HepG2 (cell line): ENCODE results near the gene TRIM59. TPM values are rescaled to one million over a fixed set of nuclear protein-coding genes. Genes with fewer than 3 reads are reported as not detected.

Experiments used
- ATAC-seq: fragments of 200-7000 bp; cut with Tn5 transposase; 3 replicates; pipeline ENCODE4 v1.9.1; 2020; ENCODE audit warnings: mild to moderate bottlenecking, moderate library complexity
- BruUV-seq: library from RNA; stranded (reverse); fragments of 400-500 nt; replicated peaks from 2 replicates; lab custom pipeline; 2021; lab: Mats Ljungman, UMichigan
- CTCF ChIA-PET: fragments of 300-600 bp; formaldehyde crosslinking; extraction: SDS; loops from one replicate; lab custom pipeline; 2021; ENCODE audit warnings: low total read pairs, inconsistent platforms, low intra/inter-chr PET ratio; lab: Yijun Ruan, JAX
- POLR2A ChIA-PET: fragments of 350-600 bp; sonication (Branson Sonifier 250); formaldehyde crosslinking; loops from one replicate; lab custom pipeline; 2020; ENCODE audit warnings: antibody characterized with exemption, inconsistent platforms; lab: Yijun Ruan, JAX
- DNase-seq: peaks from one replicate; pipeline ENCODE4 v3.0.0-alpha.2; 2015; ENCODE audit warnings: low spot score
- FAIRE-seq: peaks from 3 replicates; lab custom pipeline; 2011; peaks lifted over from hg19 to GRCh38; lab: Jason Lieb, UNC
- H2AFZ ChIP-seq: one replicate; pipeline ENCODE4 v1.6.1; 2011; ENCODE audit warnings: low read length, inconsistent platforms
- H3K27ac ChIP-seq: fragments of 300-600 bp; 3 replicates; pipeline ENCODE4 v1.8.0; 2011; ENCODE audit warnings: mixed run types, mild to moderate bottlenecking, mixed read lengths, low read length, inconsistent platforms; ENCODE audit not compliant: insufficient read depth; ENCODE audit errors: extremely low read length
- H3K27me3 ChIP-seq, 2 experiments: fragments of 200-600 bp in 1 of 2; 2 replicates in 1 of 2; 3 replicates in 1 of 2; pipeline versions ENCODE4 v1.6.0 to v1.8.0; 2011; ENCODE audit warnings: low read length in 2 of 2, mild to moderate bottlenecking in 2 of 2, moderate library complexity in 2 of 2, inconsistent platforms in 1 of 2; ENCODE audit not compliant: insufficient read depth in 2 of 2, control insufficient read depth in 1 of 2
- H3K36me3 ChIP-seq, 2 experiments: fragments of 200-600 bp in 1 of 2; replicated peaks in 1 of 2; 2 replicates in 1 of 2; 3 replicates in 1 of 2; pipeline versions ENCODE4 v1.5.1 to v1.8.0; 2011; ENCODE audit warnings: low read length in 2 of 2, inconsistent platforms in 1 of 2; ENCODE audit not compliant: insufficient read depth in 2 of 2, control insufficient read depth in 1 of 2
- H3K4me1 ChIP-seq: 2 replicates; pipeline ENCODE4 v1.5.1; 2012; ENCODE audit warnings: low read length, inconsistent platforms; ENCODE audit not compliant: insufficient read depth
- H3K4me2 ChIP-seq: 2 replicates; pipeline ENCODE4 v1.6.0; 2011; ENCODE audit warnings: low read depth, low read length, inconsistent platforms
- H3K4me3 ChIP-seq, 3 experiments: fragments of 200-600 bp in 1 of 3; sonication (generic), shearing (Covaris generic) in 1 of 3; replicated peaks in 1 of 3; 2 replicates each; pipeline ENCODE4 v1.5.1; 2011 to 2016; ENCODE audit warnings: low read length in 3 of 3, inconsistent platforms in 2 of 3, low read depth in 2 of 3, mild to moderate bottlenecking in 2 of 3, control low read depth in 1 of 3, mixed read lengths in 1 of 3; ENCODE audit not compliant: insufficient read depth in 1 of 3
- H3K79me2 ChIP-seq: one replicate; pipeline ENCODE4 v1.6.1; 2011; ENCODE audit warnings: low read length, inconsistent platforms; ENCODE audit not compliant: insufficient read depth
- H3K9ac ChIP-seq: 2 replicates; pipeline ENCODE4 v1.6.0; 2011; ENCODE audit warnings: mild to moderate bottlenecking, low read depth, low read length, inconsistent platforms; ENCODE audit not compliant: insufficient read depth
- H3K9me3 ChIP-seq: 2 replicates; pipeline ENCODE4 v1.5.1; 2012; ENCODE audit warnings: mild to moderate bottlenecking, low read length
- H4K20me1 ChIP-seq: 2 replicates; pipeline ENCODE4 v1.6.0; 2011; ENCODE audit warnings: inconsistent platforms, mild to moderate bottlenecking, low read length, moderate library complexity; ENCODE audit not compliant: insufficient read depth
- CTCF ChIP-seq: sonication (generic); formaldehyde crosslinking; IDR thresholded peaks from 2 replicates; pipeline ENCODE4 v1.5.0; 2020; ENCODE audit warnings: mild to moderate bottlenecking, missing genetic modification reagents, moderate library complexity
- FOXA1 ChIP-seq, 2 experiments: fragments of 450-650 bp in 1 of 2; sonication (generic) in 1 of 2; formaldehyde crosslinking in 1 of 2; IDR thresholded peaks; 2 replicates each; pipeline versions ENCODE4 v1.4.0 to v1.6.1; 2016 to 2020; ENCODE audit warnings: missing genetic modification reagents in 1 of 2
- FOXA3 ChIP-seq: IDR thresholded peaks from 2 replicates; pipeline ENCODE4 v1.6.1; 2016; ENCODE audit warnings: missing genetic modification reagents, missing compliant biosample characterization
- RAD21 ChIP-seq: fragments of 450-650 bp; formaldehyde crosslinking; IDR thresholded peaks from 2 replicates; pipeline ENCODE4 v1.5.0; 2020; ENCODE audit warnings: mild to moderate bottlenecking
- SMC3 ChIP-seq: IDR thresholded peaks from 2 replicates; pipeline ENCODE4 v1.6.1; 2011; ENCODE audit warnings: low read length, improper control_type of control experiment
- STAG1 ChIP-seq: sonication (generic); formaldehyde crosslinking; IDR thresholded peaks from 2 replicates; pipeline ENCODE4 v1.4.0; 2020; ENCODE audit warnings: missing genetic modification reagents
- ZBTB3 ChIP-seq: sonication (generic); formaldehyde crosslinking; IDR thresholded peaks from 2 replicates; pipeline ENCODE4 v1.4.0; 2020; ENCODE audit warnings: low read depth, mild to moderate bottlenecking, moderate library complexity, missing genetic modification reagents, borderline replicate concordance
- ZNF362 ChIP-seq: sonication (generic); formaldehyde crosslinking; IDR thresholded peaks from 2 replicates; pipeline ENCODE4 v1.4.0; 2020; ENCODE audit warnings: missing genetic modification reagents, mild to moderate bottlenecking, borderline replicate concordance
- ZSCAN22 ChIP-seq: sonication (generic); formaldehyde crosslinking; IDR thresholded peaks from 2 replicates; pipeline ENCODE4 v1.4.0; 2020; ENCODE audit warnings: mild to moderate bottlenecking, missing genetic modification reagents
- WGBS: methylation state at CpG from one replicate; pipeline ENCODE4 v1.1.6; 2017; ENCODE audit warnings: low lambda C conversion rate; 5-methylcytosine and 5-hydroxymethylcytosine counted together
- in situ Hi-C: cut with HindIII; loops from 2 replicates; pipeline ENCODE4 v1.10.0; 2017; ENCODE audit warnings: low pct_unique_long_range_greater_than_20kb; ENCODE audit not compliant: extremely low pct_ligation_motif_present
- intact Hi-C: fragments of 100-400 bp; cut with micrococcal nuclease; formaldehyde crosslinking; loops from one replicate; pipeline ENCODE4 v1.10.0; 2022; ENCODE audit not compliant: unreplicated experiment
- polyA plus RNA-seq, 8 experiments: library from polyadenylated mRNA; depleted of rRNA in 3 of 8; stranded (reverse) in 7 of 8; unstranded in 1 of 8; fragments of >200 nt; fragmentation: Illumina TruSeq in 4 of 8; extraction: Trizol in 4 of 8; gene quantifications; 2 replicates each; pipeline versions ENCODE4 v1.2.1 to v1.2.3, GENCODE V29; 2011 to 2016; ENCODE audit warnings: low read depth in 4 of 8, missing spikeins in 1 of 8, mixed read lengths in 1 of 8; ENCODE audit not compliant: insufficient read depth in 1 of 8
- total RNA-seq, 5 experiments: library from RNA; depleted of rRNA; stranded (reverse); fragments of >200 nt; fragmentation: Illumina TruSeq; extraction: Trizol; gene quantifications; 2 replicates each; pipeline ENCODE4 v1.2.3, GENCODE V29; 2016; ENCODE audit warnings: low read depth in 1 of 5
- TF ChIP-seq, protein P1 (sequence below): IDR thresholded peaks from 2 replicates; pipeline ENCODE4 v1.6.1; 2012; ENCODE audit warnings: low read depth, low read length, improper control_type of control experiment

The TRIM59 gene
- total and polyA plus RNA-seq, 2 of the 13 experiments (the other 11 are each of a cell fraction or from before 2014, with no cell fraction given), result 1.3 to 3.2 TPM

- Histone ChIP-seq H3K9ac (no peak overlapping the region), H2AFZ (no peak overlapping the region), H3K9me3 (no peaks in the 10 kb centered on the region), H3K4me1 (peaks cover 11% of the 10 kb centered on the region), H3K27me3 (no peaks in the 10 kb centered on the region), H3K79me2 (peaks cover 9% of the 10 kb centered on the region), H4K20me1 (no peaks in the 10 kb centered on the region; the same call in 1 of the 2 replicates), H3K27ac (no peak overlapping the region), H3K4me3 (no peak overlapping the region), H3K36me3 (peaks cover 6 to 57% of the 10 kb centered on the region in 2 experiments; a peak in 4 of 5 replicates), H3K4me2 (no peak overlapping the region)
- WGBS, result 36% methylated on average over 3 of the region's 3 CpGs
- intact Hi-C loops (loop anchor here (1.0 to 5.0 kb wide), 3 partner anchors 186 to 381 kb away; partner anchors contain the start of gene C3orf80), in situ Hi-C loops (loop anchor here (5.0 to 25.0 kb wide), 2 partner anchors 251 to 376 kb away; no protein-coding TSS in a partner anchor)
- TF ChIP-seq SMC3 (peak; percentile 60; the same call in 1 of the 2 replicates), ZBTB3 (CRISPR knock-in tag) (no peak), RAD21 (CRISPR knock-in tag) (peak; percentile 30; the same call in 1 of the 2 replicates), CTCF (CRISPR knock-in tag) (peak; percentile 73), ZSCAN22 (CRISPR knock-in tag) (no peak), FOXA1 (IDR thresholded peaks at IDR 0.05) (no peak), FOXA1 (CRISPR knock-in tag; IDR thresholded peaks at IDR 0.05) (peak; percentile 44; the same call in 1 of the 2 replicates), FOXA3 (peak; percentile 24; the same call in 1 of the 2 replicates), STAG1 (peak; percentile 81), ZNF362 (peak; percentile 73; the same call in 1 of the 2 replicates)
- TF ChIP-seq, protein P1, sequence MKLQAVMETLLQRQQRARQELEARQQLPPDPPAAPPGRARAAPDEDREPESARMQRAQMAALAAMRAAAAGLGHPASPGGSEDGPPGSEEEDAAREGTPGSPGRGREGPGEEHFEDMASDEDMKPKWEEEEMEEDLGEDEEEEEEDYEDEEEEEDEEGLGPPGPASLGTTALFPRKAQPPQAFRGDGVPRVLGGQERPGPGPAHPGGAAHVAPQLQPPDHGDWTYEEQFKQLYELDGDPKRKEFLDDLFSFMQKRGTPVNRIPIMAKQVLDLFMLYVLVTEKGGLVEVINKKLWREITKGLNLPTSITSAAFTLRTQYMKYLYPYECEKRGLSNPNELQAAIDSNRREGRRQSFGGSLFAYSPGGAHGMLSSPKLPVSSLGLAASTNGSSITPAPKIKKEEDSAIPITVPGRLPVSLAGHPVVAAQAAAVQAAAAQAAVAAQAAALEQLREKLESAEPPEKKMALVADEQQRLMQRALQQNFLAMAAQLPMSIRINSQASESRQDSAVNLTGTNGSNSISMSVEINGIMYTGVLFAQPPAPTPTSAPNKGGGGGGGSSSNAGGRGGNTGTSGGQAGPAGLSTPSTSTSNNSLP, result peak; percentile 59; the same call in 1 of the 2 replicates
- BruUV-seq, result no TSS peak
- peak; percentile 70 for DNase-seq
- ChIA-PET POLR2A (no interaction called here), CTCF (interaction anchor here (1.0 to 2.1 kb wide), 3 partner anchors 188 to 381 kb away, joined by 3 to 22 read pairs (median 19); partner anchors contain the start of gene C3orf80)
- FAIRE-seq, result peak; percentile 73
- peak; percentile 73 for ATAC-seq
These were observed 35.9 kb downstream of the TRIM59 start for GRCh38 chr3:160413613-160414248.
